DND-41 (cell line): ENCODE data around the gene PBX4.

Source experiments
- EZH2 ChIP-seq: IDR thresholded peaks from 3 replicates; pipeline ENCODE4 v1.6.1; 2012; ENCODE audit warnings: borderline replicate concordance, low read depth, mild to moderate bottlenecking, moderate library complexity, low read length, inconsistent platforms; ENCODE audit not compliant: severe bottlenecking
- TF ChIP-seq, protein P1 (sequence below): IDR thresholded peaks from 2 replicates; pipeline ENCODE4 v1.5.1; 2012; ENCODE audit warnings: borderline replicate concordance, low read length, moderate library complexity, mild to moderate bottlenecking; ENCODE audit not compliant: poor library complexity, severe bottlenecking; ENCODE audit errors: extremely low read depth

- TF ChIP-seq, protein P1, sequence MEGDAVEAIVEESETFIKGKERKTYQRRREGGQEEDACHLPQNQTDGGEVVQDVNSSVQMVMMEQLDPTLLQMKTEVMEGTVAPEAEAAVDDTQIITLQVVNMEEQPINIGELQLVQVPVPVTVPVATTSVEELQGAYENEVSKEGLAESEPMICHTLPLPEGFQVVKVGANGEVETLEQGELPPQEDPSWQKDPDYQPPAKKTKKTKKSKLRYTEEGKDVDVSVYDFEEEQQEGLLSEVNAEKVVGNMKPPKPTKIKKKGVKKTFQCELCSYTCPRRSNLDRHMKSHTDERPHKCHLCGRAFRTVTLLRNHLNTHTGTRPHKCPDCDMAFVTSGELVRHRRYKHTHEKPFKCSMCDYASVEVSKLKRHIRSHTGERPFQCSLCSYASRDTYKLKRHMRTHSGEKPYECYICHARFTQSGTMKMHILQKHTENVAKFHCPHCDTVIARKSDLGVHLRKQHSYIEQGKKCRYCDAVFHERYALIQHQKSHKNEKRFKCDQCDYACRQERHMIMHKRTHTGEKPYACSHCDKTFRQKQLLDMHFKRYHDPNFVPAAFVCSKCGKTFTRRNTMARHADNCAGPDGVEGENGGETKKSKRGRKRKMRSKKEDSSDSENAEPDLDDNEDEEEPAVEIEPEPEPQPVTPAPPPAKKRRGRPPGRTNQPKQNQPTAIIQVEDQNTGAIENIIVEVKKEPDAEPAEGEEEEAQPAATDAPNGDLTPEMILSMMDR: no peak
- TF ChIP-seq EZH2: no peak
These were observed 91.2 kb downstream of the PBX4 start for GRCh38 chr19:19527371-19527656.
